NCI-H526 (cell line): ENCODE data around the gene BRAF.
"Not testable (repeated sequence)": the region's sequence is repeated elsewhere in the genome, so short reads cannot be mapped to it uniquely, and the experiment has no call there.

Experiments used
- DNase-seq, 2 experiments: peaks; one replicate each; lab custom pipeline; 2025; lab: John Stamatoyannopoulos, UW

BRAF gene

GRCh38 chr7:140769852-140770251 lies 154.9 kb downstream of the BRAF start:
- no peak for DNase-seq

GRCh38 chr7:140767418-140767817 lies 157.3 kb downstream of the BRAF start:
- DNase-seq, result no peak

GRCh38 chr7:140765441-140765840 lies 159.3 kb downstream of the BRAF start:
- not testable (repeated sequence) for DNase-seq

GRCh38 chr7:140763166-140763565 lies 161.6 kb downstream of the BRAF start:
- not testable (repeated sequence) for DNase-seq

GRCh38 chr7:140761375-140761774 lies 163.4 kb downstream of the BRAF start:
- DNase-seq, result not testable (repeated sequence)

GRCh38 chr7:140754506-140754905 lies 170.2 kb downstream of the BRAF start:
- no peak for DNase-seq

- DNase-seq, result no peak
These were observed 172.2 kb downstream of the BRAF start for GRCh38 chr7:140752533-140752932.

- no peak for DNase-seq
These were observed 178.0 kb downstream of the BRAF start for GRCh38 chr7:140746751-140747150.

GRCh38 chr7:140745266-140746058 lies 179.3 kb downstream of the BRAF start:
- peak; percentile 78 to 83 for DNase-seq

GRCh38 chr7:140744005-140744404 lies 180.7 kb downstream of the BRAF start:
- no peak for DNase-seq

- not testable (repeated sequence) for DNase-seq
These were observed 181.5 kb downstream of the BRAF start for GRCh38 chr7:140743255-140743654.

- DNase-seq, result no peak
These were observed 186.4 kb downstream of the BRAF start for GRCh38 chr7:140738280-140738679.

GRCh38 chr7:140734729-140735128 lies 190.0 kb downstream of the BRAF start:
- no peak for DNase-seq

GRCh38 chr7:140734096-140734495 lies 190.6 kb downstream of the BRAF start:
- no peak for DNase-seq

- no peak for DNase-seq
These were observed 192.3 kb downstream of the BRAF start for GRCh38 chr7:140732416-140732815.

GRCh38 chr7:140726281-140726680 lies 198.4 kb downstream of the BRAF start:
- DNase-seq, result peak in 1 of 2 experiments; percentile 57

GRCh38 chr7:140724706-140725105 lies 200.0 kb downstream of the BRAF start:
- no peak for DNase-seq

- no peak for DNase-seq
These were observed 201.2 kb downstream of the BRAF start for GRCh38 chr7:140723574-140723973.

- no peak for DNase-seq
These were observed 201.7 kb downstream of the BRAF start for GRCh38 chr7:140723006-140723405.

GRCh38 chr7:140722254-140722653 lies 202.5 kb downstream of the BRAF start:
- no peak for DNase-seq

GRCh38 chr7:140719721-140720120 lies 205.0 kb downstream of the BRAF start:
- DNase-seq, result no peak

- DNase-seq, result no peak
These were observed 210.2 kb downstream of the BRAF start for GRCh38 chr7:140714331-140715040.

- DNase-seq, result not testable (repeated sequence)
These were observed 212.3 kb downstream of the BRAF start for GRCh38 chr7:140712392-140712791.
